IPS-18a (cell line): ENCODE results near the gene TBC1D4.
"Not testable (repeated sequence)": the region's sequence is repeated elsewhere in the genome, so short reads cannot be mapped to it uniquely, and the experiment has no call there.

Source experiments
- H3K27ac ChIP-seq: one replicate; pipeline ENCODE4 v1.5.1; 2013; ENCODE audit warnings: low read length
- H3K27me3 ChIP-seq: one replicate; pipeline ENCODE4 v1.6.1; 2013; ENCODE audit warnings: mild to moderate bottlenecking, low read length; ENCODE audit not compliant: control insufficient read depth, insufficient read depth
- H3K36me3 ChIP-seq: one replicate; pipeline ENCODE4 v1.6.1; 2013; ENCODE audit warnings: low read depth, low read length; ENCODE audit not compliant: control insufficient read depth
- H3K4me1 ChIP-seq: one replicate; pipeline ENCODE4 v1.6.1; 2013; ENCODE audit warnings: low read depth, low read length; ENCODE audit not compliant: control insufficient read depth
- H3K4me3 ChIP-seq: one replicate; pipeline ENCODE4 v1.5.1; 2013; ENCODE audit warnings: low read length
- H3K9ac ChIP-seq: one replicate; pipeline ENCODE4 v1.6.1; 2013; ENCODE audit warnings: mild to moderate bottlenecking, low read length, moderate library complexity
- H3K9me3 ChIP-seq: one replicate; pipeline ENCODE4 v1.6.1; 2013; ENCODE audit warnings: low read depth, low read length; ENCODE audit not compliant: control insufficient read depth

Gene TBC1D4

DNA sequence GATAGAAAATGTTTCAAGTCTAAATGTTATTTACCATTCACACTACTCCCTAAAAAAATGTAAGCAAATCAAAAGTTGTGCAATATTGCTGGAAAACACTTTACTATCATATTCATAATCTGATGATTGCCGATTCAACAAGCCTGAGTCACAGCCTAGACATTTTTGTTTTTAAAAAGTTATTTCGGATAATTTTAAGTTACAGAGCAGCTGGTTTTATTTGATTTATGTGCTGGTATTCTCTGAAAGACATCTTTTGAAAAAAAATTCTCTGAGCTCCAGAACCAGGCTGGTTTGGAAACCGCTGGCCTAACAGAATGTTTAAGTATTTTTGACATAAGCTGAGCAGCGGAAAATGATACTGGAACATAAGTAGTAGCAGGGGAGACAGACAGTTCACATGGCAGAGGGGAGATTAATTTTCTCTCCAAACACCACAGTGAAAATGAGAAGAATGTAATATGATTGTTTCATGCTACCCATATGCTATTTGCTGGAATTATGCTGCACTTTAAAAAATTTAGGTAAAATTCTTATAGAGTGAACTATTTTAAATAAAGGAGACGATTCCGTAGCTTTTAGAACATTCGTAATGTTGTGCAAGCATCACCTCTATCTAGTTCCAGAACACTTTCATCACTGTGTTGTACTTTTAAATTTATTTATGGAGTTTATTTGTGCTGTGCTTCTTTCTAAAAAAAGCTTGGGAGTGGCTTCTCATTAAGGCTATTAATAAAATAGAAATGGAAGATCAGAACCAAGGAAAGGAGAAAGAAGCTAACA is 36.1 kb downstream of the TBC1D4 start:
- Histone ChIP-seq H3K4me3 (no peak overlapping the region), H3K4me1 (peaks cover 7% of the 10 kb centered on the region), H3K9me3 (no peaks in the 10 kb centered on the region), H3K36me3 (no peaks in the 10 kb centered on the region), H3K27ac (no peak overlapping the region), H3K9ac (no peak overlapping the region), H3K27me3 (no peaks in the 10 kb centered on the region)

DNA sequence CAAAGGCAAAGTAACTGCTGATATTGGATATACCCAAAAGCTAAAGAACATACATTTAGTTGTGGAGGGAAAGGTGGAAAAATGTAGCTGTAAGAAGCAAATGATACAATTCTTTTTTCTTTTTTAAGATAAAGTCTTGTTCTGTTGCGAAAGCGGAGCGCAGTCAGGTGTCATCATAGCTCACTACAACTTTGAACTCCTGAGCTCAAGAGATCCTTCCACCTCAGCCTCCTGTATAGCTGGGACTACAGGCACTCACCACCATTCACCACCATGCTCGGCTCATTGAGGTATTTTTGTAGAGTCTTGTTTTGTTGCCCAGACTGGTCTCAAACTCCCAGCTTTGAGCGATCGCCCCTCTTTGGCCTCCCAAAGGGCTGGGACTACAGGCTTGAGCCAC is 38.0 kb downstream of the TBC1D4 start:
- no peak overlapping the region for H3K9ac ChIP-seq
- no peaks in the 10 kb centered on the region for H3K4me1 ChIP-seq
- H3K36me3 ChIP-seq = no peaks in the 10 kb centered on the region
- H3K27ac ChIP-seq = no peak overlapping the region
- no peaks in the 10 kb centered on the region for H3K27me3 ChIP-seq
- H3K9me3 ChIP-seq = no peaks in the 10 kb centered on the region
- H3K4me3 ChIP-seq = no peak overlapping the region

DNA sequence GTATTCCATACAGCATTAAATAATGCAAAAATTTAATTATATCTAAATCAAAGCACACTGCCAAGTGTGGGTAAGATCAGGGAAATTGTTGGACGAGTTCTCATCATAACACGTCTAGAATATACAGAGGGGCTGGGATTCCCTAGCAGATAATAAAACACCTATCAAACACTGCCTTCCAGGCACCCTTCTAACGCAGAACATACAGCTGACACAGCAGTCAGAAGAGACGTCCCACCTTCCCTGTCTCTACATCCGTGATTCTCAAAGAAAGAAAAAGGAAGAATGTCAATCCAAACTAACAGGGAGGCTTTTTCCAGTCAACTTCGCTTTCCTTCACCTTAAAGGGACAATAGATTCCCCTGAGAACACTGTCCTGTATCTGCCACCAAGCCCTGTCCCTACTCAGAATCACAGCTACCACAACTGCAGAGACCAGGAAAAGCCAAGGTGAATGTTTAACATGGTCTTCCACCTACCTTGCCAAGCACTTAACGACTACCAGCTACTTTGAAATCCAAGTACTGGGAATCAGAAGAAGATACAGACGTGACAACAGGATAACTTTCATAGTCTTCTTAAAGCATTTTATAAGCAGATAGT is 38.5 kb downstream of the TBC1D4 start:
- H3K27ac ChIP-seq = no peak overlapping the region
- no peaks in the 10 kb centered on the region for H3K36me3 ChIP-seq
- no peaks in the 10 kb centered on the region for H3K9me3 ChIP-seq
- H3K4me3 ChIP-seq = no peak overlapping the region
- no peaks in the 10 kb centered on the region for H3K27me3 ChIP-seq
- no peak overlapping the region for H3K9ac ChIP-seq
- no peaks in the 10 kb centered on the region for H3K4me1 ChIP-seq

DNA sequence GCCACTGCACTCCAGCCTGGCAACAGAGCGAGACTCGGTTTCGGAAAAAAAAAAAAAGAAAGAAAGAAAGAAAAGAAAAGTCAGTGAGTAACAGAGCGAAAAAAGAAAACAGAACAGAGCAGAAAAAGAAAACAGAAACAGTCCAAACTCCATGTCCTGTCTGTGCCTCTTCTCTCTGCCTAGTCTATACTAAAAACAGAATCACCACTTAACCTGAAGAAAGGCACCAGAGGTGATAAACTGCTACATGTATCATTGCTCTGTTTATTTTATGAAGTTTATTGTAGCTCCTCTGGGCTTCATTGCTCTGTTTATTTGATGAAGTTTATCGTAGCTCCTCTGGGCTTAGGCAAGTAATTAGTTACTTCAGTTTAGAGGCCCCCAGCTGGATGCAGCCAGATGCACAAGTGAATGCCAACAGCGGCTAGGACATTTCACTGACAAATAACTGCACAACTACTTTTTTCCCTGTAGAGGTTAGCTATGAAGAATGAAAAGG is 39.2 kb downstream of the TBC1D4 start:
- H3K36me3 ChIP-seq = no peaks in the 10 kb centered on the region
- H3K9ac ChIP-seq = no peak overlapping the region

DNA sequence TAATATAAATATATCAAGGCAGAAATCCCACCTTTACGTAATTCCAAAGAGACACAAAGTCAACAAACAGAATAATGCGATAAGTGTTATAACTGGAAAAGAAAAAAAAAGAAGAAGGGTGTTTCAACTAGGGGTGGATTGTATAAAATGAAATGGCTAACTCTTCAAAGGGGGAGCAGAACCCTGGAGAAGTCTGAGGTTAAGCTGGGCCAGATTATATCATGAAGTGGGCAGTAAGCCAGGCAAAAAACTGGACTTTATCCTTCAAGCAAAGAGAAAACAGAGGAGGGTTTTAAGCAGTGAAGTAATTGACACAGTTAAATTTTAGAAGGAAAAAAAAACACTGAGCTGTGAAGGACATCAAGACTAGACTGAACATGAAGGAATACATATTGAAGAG is 41.9 kb downstream of the TBC1D4 start:
- no peak overlapping the region for H3K4me3 ChIP-seq
- H3K36me3 ChIP-seq = no peaks in the 10 kb centered on the region
- H3K9ac ChIP-seq = no peak overlapping the region
- H3K9me3 ChIP-seq = no peaks in the 10 kb centered on the region
- no peaks in the 10 kb centered on the region for H3K27me3 ChIP-seq
- peaks cover 8% of the 10 kb centered on the region for H3K4me1 ChIP-seq
- no peak overlapping the region for H3K27ac ChIP-seq

More for the DNA sequence above, 39.2 kb downstream of the TBC1D4 start:
- Histone ChIP-seq H3K27me3 (no peaks in the 10 kb centered on the region), H3K9me3 (no peaks in the 10 kb centered on the region), H3K4me1 (peaks cover 5% of the 10 kb centered on the region), H3K27ac (no peak overlapping the region), H3K4me3 (no peak overlapping the region)

DNA sequence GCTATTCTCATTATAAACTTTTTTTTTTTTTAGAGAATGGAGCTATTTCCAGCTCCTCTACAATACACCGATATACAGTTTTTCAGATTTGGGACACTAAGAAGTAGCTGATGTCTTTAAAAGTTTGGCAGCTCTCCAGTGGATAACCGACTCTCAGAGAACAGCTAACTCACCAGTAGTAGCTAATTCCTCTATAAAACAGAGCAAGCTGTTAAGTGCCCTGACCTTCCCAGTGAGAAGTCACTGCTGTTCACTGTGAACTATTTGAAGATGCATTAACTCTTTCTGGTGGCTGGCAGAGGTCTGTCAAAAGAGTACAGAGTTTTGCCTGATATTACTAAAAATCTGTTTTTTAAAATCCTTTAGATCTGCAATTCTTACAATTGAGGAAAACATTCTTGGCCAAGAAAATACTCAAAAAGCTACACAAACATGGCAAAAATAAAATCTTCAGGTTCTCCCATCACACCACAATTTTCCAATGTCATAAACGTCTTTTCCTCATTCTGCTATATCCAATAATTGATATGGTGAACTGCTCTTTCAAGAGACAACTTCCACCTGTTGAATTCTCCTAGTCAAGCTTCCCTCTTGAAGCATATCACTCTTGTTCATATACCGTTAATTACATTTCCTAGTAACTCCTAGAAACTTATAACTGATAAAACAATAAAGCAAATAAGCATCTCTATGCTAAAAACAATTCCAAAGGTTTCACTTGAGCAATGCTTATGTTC is 44.2 kb downstream of the TBC1D4 start:
- H3K9ac ChIP-seq = no peak overlapping the region
- H3K27me3 ChIP-seq = no peaks in the 10 kb centered on the region
- no peaks in the 10 kb centered on the region for H3K36me3 ChIP-seq
- H3K4me1 ChIP-seq = peaks cover 8% of the 10 kb centered on the region
- no peaks in the 10 kb centered on the region for H3K9me3 ChIP-seq
- no peak overlapping the region for H3K4me3 ChIP-seq
- no peak overlapping the region for H3K27ac ChIP-seq

DNA sequence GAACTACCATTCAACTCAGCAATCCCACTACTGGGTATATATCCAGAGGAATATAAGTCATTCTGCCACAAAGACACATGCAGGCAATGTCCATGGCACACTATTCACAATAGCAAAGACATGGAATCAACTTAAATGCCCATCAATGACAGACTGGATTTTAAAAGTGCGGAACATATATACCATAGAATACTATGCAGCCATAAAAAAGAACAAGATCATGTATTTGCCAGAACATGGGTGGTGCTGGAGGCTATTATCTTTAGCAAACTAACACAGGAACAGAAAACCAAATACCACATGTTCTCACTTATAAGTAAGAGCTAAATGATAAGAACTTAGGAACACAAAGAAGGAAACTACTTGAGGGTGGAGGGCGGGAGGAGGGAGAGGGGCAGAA is 47.8 kb downstream of the TBC1D4 start:
- H3K4me3 ChIP-seq, H3K36me3 ChIP-seq, H3K9me3 ChIP-seq, H3K27ac ChIP-seq, H3K4me1 ChIP-seq, H3K27me3 ChIP-seq, H3K9ac ChIP-seq: not testable (repeated sequence)

DNA sequence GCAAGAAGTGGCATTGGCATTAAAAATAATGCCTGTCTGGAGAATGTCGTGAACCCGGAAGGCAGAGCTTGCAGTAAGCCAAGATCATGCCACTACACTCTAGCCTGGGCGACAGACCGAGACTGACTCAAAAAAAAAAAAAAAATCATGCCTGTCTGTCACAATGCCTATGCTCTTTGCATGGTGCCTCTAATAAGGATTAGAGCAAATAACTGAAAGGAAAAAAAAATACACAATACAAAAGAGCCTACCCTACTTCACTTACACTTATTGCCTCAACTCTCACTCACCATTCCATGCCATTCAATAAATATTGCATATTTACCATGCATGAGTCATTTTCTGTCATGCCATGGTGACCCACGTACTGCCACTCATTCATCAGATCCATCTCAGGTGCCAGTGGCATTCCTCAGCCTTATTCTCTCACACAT is 49.1 kb downstream of the TBC1D4 start:
- H3K4me3 ChIP-seq = no peak overlapping the region
- no peaks in the 10 kb centered on the region for H3K27me3 ChIP-seq
- no peak overlapping the region for H3K27ac ChIP-seq
- no peaks in the 10 kb centered on the region for H3K9me3 ChIP-seq
- H3K9ac ChIP-seq = no peak overlapping the region
- peaks cover 3% of the 10 kb centered on the region for H3K4me1 ChIP-seq
- no peaks in the 10 kb centered on the region for H3K36me3 ChIP-seq

DNA sequence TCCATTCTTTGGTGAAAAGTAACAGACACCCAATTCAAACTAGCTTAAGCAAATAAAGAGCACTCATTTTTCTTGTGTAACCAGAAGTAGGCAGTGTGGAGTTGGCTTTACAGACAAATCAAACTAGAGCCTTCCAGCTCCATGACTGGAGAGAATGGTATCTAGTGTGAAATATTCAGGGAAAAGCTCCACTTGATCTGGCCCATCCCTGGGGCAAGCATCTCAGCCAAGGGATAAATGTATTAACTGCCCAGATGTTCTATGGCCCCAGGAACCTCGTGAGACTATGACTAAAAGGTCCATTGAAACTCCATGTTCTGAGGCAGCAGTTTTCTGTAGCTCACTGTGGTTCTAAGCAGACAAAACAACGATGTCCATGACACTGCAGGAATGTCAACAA is 49.9 kb downstream of the TBC1D4 start:
- Histone ChIP-seq H3K4me1 (no peaks in the 10 kb centered on the region), H3K4me3 (no peak overlapping the region), H3K27ac (no peak overlapping the region), H3K36me3 (no peaks in the 10 kb centered on the region), H3K9ac (no peak overlapping the region), H3K27me3 (no peaks in the 10 kb centered on the region), H3K9me3 (no peaks in the 10 kb centered on the region)

DNA sequence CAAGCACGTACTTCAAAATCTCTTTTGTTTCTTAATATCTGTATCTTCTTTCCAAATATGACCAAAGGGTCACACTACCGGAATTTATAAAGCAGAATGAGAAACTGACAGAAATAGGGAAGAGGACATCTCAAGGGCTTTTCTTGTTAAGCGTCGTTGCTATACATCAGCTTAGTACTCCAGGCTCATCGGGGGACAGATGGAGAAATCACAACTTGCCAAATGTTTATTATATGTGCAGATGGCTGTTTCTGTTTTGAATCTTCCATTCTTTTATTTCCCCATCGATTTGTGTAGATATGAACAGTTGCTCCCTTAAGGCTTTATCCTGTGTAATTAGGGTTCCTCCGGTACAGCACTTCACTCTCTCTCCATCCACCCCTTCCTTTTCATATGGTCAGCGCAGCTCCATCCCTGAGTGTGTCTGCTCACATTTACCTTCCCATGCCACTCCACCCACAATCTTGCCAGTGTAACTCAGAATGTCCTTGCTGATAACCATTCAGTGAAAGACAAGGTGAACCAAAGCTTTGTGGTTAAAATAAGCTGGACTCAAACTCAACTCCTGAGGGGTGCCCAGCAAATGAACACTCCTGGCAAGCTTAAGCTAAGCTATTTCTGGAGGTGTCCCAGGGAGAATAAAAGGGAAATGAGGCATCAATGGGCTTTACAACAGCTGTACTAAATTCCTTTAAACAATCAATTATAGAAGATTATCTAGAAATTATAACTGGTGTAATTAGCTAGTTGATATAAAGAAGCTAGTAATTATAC is 51.3 kb downstream of the TBC1D4 start:
- Histone ChIP-seq H3K27ac (no peak overlapping the region), H3K4me1 (no peaks in the 10 kb centered on the region), H3K9ac (no peak overlapping the region), H3K36me3 (no peaks in the 10 kb centered on the region), H3K27me3 (no peaks in the 10 kb centered on the region), H3K4me3 (no peak overlapping the region), H3K9me3 (no peaks in the 10 kb centered on the region)

DNA sequence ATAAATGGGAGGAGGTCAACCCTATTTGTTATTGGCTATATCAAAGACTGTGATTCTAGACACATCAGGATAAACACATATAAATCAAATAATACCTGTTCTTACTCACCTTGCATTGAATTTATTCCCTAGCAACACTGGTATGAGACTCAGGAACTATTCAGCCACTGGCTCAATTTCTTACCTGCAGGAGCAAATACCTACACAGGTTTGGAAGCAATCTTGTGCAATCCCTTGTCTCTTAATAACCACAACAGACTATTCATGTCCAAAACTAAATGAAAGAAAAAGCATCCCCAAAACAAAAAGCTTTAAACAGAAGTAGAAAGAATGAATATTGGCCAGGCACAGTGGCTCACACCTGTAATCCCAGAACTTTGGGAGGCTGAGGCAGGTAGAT is 55.5 kb downstream of the TBC1D4 start:
- Histone ChIP-seq H3K9ac (no peak overlapping the region), H3K9me3 (no peaks in the 10 kb centered on the region), H3K4me1 (no peaks in the 10 kb centered on the region), H3K27ac (no peak overlapping the region), H3K4me3 (no peak overlapping the region), H3K27me3 (no peaks in the 10 kb centered on the region), H3K36me3 (no peaks in the 10 kb centered on the region)
